GM18519 (cell line): Measurements from ENCODE around the gene SEMA4C.

Experiments used
- ATAC-seq: cut with Tn5 transposase; IDR thresholded peaks from one replicate; pipeline ENCODE4 v1.9.1; 2021; ENCODE audit warnings: mild to moderate bottlenecking, moderate library complexity; ENCODE audit not compliant: unreplicated experiment, low FRiP score

Gene SEMA4C, protein sequence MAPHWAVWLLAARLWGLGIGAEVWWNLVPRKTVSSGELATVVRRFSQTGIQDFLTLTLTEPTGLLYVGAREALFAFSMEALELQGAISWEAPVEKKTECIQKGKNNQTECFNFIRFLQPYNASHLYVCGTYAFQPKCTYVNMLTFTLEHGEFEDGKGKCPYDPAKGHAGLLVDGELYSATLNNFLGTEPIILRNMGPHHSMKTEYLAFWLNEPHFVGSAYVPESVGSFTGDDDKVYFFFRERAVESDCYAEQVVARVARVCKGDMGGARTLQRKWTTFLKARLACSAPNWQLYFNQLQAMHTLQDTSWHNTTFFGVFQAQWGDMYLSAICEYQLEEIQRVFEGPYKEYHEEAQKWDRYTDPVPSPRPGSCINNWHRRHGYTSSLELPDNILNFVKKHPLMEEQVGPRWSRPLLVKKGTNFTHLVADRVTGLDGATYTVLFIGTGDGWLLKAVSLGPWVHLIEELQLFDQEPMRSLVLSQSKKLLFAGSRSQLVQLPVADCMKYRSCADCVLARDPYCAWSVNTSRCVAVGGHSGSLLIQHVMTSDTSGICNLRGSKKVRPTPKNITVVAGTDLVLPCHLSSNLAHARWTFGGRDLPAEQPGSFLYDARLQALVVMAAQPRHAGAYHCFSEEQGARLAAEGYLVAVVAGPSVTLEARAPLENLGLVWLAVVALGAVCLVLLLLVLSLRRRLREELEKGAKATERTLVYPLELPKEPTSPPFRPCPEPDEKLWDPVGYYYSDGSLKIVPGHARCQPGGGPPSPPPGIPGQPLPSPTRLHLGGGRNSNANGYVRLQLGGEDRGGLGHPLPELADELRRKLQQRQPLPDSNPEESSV

GRCh38 chr2:96869822-96870625, at the start of gene SEMA4C:
SEMA4C (minus strand) TSS chr2:96870080; CDS start chr2:96867886, 2,194 bp downstream.
- no peak for ATAC-seq

- no peak for ATAC-seq
Measured at GRCh38 chr2:96918754-96919550, 49.1 kb upstream of the SEMA4C start.

DNA sequence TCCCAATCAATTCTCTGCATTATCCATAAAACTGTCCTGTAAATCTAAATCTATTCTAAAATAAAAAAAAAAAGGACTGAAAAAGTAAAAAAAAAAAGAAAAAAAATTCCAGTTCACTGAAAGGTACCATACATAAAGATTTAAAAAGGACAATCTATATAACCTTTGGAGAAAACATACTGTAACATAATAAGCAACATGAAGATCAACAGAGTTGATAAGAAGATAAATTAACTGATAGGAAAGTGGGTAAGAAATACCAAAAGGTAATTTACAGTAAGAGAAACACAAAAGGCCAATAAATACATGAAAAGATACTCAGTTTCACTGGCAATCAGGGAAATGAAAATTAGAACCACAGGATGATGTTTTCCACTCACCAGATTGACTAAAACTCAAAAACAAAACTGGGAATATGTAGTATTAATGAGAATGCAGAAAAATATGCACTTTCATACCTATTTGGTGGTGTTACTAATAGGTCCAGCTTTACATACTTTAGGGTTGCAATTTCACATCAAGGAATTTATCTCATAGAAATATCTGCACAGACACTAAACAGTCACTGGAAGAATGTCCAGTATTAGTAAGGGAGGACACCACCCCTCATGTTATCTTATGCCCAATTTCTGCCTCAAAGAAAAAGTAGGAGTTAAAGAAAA, 48.3 kb upstream of the SEMA4C start:
- no peak for ATAC-seq

GRCh38 chr2:96916646-96917543, 47.0 kb upstream of the SEMA4C start:
- ATAC-seq: no peak

- no peak for ATAC-seq
Measured at GRCh38 chr2:96916156-96916630, 46.3 kb upstream of the SEMA4C start.

GRCh38 chr2:96914332-96914731, 44.5 kb upstream of the SEMA4C start:
- no peak for ATAC-seq

GRCh38 chr2:96913398-96914202, 43.7 kb upstream of the SEMA4C start:
- no peak for ATAC-seq

GRCh38 chr2:96913117-96913397, 43.2 kb upstream of the SEMA4C start:
- no peak for ATAC-seq

- no peak for ATAC-seq
Measured at GRCh38 chr2:96912346-96913116, 42.7 kb upstream of the SEMA4C start.

DNA sequence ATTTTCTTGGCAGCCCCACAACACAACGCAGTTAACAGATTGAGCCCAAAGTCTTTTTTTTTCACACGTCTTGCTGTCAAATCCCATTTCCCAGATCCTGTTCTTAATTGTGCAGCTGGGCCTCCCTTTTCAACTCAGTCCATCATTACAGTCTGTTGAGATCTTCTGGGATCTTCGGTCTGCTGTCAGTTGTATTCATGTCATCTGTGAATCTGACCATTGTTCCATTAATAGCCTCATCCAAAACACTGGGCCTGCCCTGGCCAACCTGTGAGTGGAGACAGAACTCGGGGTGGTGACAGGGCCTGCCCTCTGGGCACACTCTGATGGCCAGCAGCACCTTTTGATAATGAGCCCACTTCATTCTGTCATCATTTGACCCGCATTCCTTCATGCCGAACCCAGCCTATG, 39.7 kb upstream of the SEMA4C start:
- ATAC-seq: no peak

DNA sequence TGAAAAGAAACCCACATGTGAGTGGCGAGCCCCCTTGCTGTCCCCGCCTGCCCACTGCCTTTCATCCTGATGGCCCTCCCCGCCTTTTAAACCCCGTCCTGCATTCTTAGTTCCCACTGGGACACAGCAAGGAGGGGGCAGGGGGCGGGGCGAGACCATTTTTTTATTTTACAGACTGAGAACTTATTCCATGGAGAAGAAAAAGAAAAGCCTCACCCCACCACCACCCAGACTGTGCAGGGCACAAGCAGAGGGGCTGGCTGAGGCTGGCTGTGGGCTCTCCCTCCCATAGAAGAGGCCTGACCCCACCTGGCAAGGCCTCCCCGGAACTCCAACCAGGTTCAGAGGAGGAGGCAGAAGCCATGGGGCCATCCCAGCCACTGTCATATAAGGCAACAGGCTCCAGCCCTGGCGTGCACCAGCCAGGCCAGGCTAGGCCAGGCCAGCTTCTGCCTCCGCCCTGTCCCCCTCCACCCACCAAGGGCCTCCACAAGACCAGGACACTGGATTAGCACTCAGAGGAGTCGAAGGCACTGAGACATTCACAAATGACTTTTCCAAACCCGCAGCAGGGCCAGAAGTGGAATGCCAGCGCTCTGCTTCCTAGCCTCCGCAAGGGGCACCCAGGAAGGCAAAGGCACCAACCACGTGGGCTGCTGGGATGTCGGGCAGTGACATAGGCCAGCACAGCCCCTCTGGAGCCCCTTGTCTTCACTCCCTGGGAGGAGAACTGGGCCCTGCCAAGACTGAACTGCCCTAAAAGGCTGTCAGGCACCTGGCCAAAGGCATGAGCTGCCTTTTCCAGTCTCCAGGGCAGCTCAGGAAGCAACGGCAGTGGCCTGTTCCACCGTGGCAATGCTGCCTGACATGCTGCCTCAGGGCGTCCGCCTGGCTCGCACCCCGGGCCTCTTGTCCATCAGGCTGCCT, 37.5 kb upstream of the SEMA4C start:
- ATAC-seq: no peak

- ATAC-seq: no peak
Measured at GRCh38 chr2:96906729-96907114, 36.8 kb upstream of the SEMA4C start.

DNA sequence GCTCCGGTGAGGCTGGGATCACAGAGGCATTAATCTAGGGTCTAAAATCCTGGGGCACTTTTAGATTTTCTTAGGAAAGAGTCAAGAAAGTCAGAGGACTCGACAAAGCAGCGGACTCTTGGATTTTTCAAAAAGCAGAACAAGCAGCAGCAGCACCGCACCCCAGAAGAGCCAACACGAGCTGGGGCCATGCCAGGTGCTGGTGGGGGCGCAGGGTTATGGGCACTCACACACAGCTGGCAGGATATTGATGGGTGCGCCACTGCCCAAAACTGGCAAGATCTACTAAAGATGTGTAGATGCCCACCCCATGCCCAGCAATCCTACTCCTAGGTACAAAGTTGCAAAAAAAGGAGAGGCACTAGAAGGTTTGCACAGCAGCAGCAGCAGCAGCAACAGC, 33.9 kb upstream of the SEMA4C start:
- no peak for ATAC-seq

GRCh38 chr2:96903318-96903717, 33.4 kb upstream of the SEMA4C start:
- no peak for ATAC-seq

DNA sequence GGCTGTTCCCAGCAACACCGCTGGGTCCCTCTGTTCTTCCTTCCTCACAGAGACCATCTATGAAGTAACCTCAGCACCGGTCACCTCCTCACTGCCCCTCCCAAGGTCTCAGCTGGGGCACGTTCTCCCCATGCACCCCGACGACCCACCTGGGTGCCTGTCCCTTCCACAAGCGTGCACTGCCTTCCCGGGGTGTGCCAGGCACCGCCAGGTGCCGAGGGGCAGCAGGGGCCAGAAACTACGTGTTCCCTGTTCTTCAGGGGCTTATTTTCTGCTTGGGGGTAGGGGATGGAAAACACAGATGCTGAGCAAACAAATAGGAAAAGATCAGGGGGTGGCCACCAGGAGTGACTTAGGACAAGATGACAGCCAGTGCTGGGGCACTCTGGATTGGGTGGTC, 30.4 kb upstream of the SEMA4C start:
- ATAC-seq: no peak

- no peak for ATAC-seq
Measured at GRCh38 chr2:96899413-96899741, 29.5 kb upstream of the SEMA4C start.
